Non-pigmented ciliary epithelial cell (primary cell): Measurements from ENCODE around the gene ZNF680.
"Not testable (repeated sequence)": the region's sequence is repeated elsewhere in the genome, so short reads cannot be mapped to it uniquely, and the experiment has no call there.

ENCODE experiments used
- DNase-seq: peaks from one replicate; pipeline ENCODE4 v3.0.0-alpha.2; 2010; ENCODE audit warnings: low read depth

Gene ZNF680

GRCh38 chr7:64562626-64563278 lies at the start of gene ZNF680:
Gene ZNF680 (minus strand): TSS chr7:64563071. CDS start chr7:64562954, 117 bp downstream.
- peak; percentile 81 for DNase-seq

- DNase-seq, result no peak
Observed at GRCh38 chr7:64612452-64612851, 49.6 kb upstream of the ZNF680 start.

GRCh38 chr7:64611717-64612116 lies 48.8 kb upstream of the ZNF680 start:
- DNase-seq, result no peak

GRCh38 chr7:64610997-64611396 lies 48.1 kb upstream of the ZNF680 start:
- no peak for DNase-seq

- no peak for DNase-seq
Observed at GRCh38 chr7:64608116-64608910, 45.4 kb upstream of the ZNF680 start.

GRCh38 chr7:64606385-64606784 lies 43.5 kb upstream of the ZNF680 start:
- no peak for DNase-seq

GRCh38 chr7:64603271-64603670 lies 40.4 kb upstream of the ZNF680 start:
- no peak for DNase-seq

GRCh38 chr7:64602518-64602917 lies 39.6 kb upstream of the ZNF680 start:
- peak; percentile 47 for DNase-seq

- no peak for DNase-seq
Observed at GRCh38 chr7:64602086-64602485, 39.2 kb upstream of the ZNF680 start.

- no peak for DNase-seq
Observed at GRCh38 chr7:64599359-64599758, 36.5 kb upstream of the ZNF680 start.

GRCh38 chr7:64590971-64591370 lies 28.1 kb upstream of the ZNF680 start:
- DNase-seq, result no peak

GRCh38 chr7:64581926-64582894 lies 19.3 kb upstream of the ZNF680 start:
- peak; percentile 64 for DNase-seq

GRCh38 chr7:64581391-64581790 lies 18.5 kb upstream of the ZNF680 start:
- DNase-seq, result no peak

- no peak for DNase-seq
Observed at GRCh38 chr7:64574540-64575099, 11.7 kb upstream of the ZNF680 start.

GRCh38 chr7:64570284-64570605 lies 7.4 kb upstream of the ZNF680 start:
- DNase-seq, result not testable (repeated sequence)

- not testable (repeated sequence) for DNase-seq
Observed at GRCh38 chr7:64569372-64570283, 6.8 kb upstream of the ZNF680 start.

- no peak for DNase-seq
Observed at GRCh38 chr7:64562256-64562625, 630 bp downstream of the ZNF680 start.

- DNase-seq, result no peak
Observed at GRCh38 chr7:64559206-64559605, 3.7 kb downstream of the ZNF680 start.

- DNase-seq, result no peak
Observed at GRCh38 chr7:64558781-64559180, 4.1 kb downstream of the ZNF680 start.

- no peak for DNase-seq
Observed at GRCh38 chr7:64558323-64558705, 4.6 kb downstream of the ZNF680 start.
